Hepatocyte (in vitro differentiated cells): ENCODE data around the gene COX11. TPM values are rescaled to one million over a fixed set of nuclear protein-coding genes. Genes with fewer than 3 reads are reported as not detected.

Experiments used
- DNase-seq: peaks from one replicate; pipeline ENCODE4 v3.0.0-alpha.2; 2016; ENCODE audit warnings: low spot score
- H2AFZ ChIP-seq: fragments of 200-600 bp; sonication (generic); 2 replicates; pipeline ENCODE4 v1.6.0; 2016; ENCODE audit warnings: antibody characterized with exemption, mild to moderate bottlenecking
- H3K27ac ChIP-seq: fragments of 200-600 bp; sonication (generic); 2 replicates; pipeline ENCODE4 v1.5.1; 2016; ENCODE audit warnings: mild to moderate bottlenecking
- H3K27me3 ChIP-seq: fragments of 200-600 bp; sonication (generic); 2 replicates; pipeline ENCODE4 v1.6.1; 2016
- H3K36me3 ChIP-seq: fragments of 200-600 bp; sonication (generic); replicated peaks from 2 replicates; pipeline ENCODE4 v1.5.1; 2016; ENCODE audit warnings: low read depth; ENCODE audit not compliant: insufficient read depth
- H3K4me1 ChIP-seq: fragments of 200-600 bp; sonication (generic); 2 replicates; pipeline ENCODE4 v1.5.1; 2016; ENCODE audit warnings: mild to moderate bottlenecking, moderate library complexity; ENCODE audit not compliant: insufficient read depth
- H3K4me2 ChIP-seq: fragments of 200-600 bp; sonication (generic); 2 replicates; pipeline ENCODE4 v1.6.0; 2016
- H3K4me3 ChIP-seq: fragments of 200-600 bp; sonication (generic); 2 replicates; pipeline ENCODE4 v1.5.1; 2016; ENCODE audit warnings: mild to moderate bottlenecking
- H3K79me2 ChIP-seq: fragments of 200-600 bp; sonication (generic); 2 replicates; pipeline ENCODE4 v1.6.0; 2017; ENCODE audit warnings: mild to moderate bottlenecking
- H3K9me2 ChIP-seq: fragments of 200-600 bp; sonication (generic); replicated peaks from 2 replicates; pipeline ENCODE4 v1.6.0; 2017; ENCODE audit warnings: mild to moderate bottlenecking; ENCODE audit not compliant: insufficient read depth
- H3K9me3 ChIP-seq: fragments of 200-600 bp; sonication (generic); 2 replicates; pipeline ENCODE4 v1.5.1; 2016; ENCODE audit warnings: low read depth, mild to moderate bottlenecking
- H4K20me1 ChIP-seq: fragments of 200-600 bp; sonication (generic); 2 replicates; pipeline ENCODE4 v1.6.0; 2016; ENCODE audit warnings: mild to moderate bottlenecking; ENCODE audit not compliant: insufficient read depth, poor library complexity, severe bottlenecking
- CTCF ChIP-seq: fragments of 200-600 bp; sonication (generic); IDR thresholded peaks from 2 replicates; pipeline ENCODE4 v1.5.1; 2016; ENCODE audit warnings: antibody characterized with exemption, mild to moderate bottlenecking; ENCODE audit not compliant: poor library complexity
- EZH2 ChIP-seq: fragments of 200-600 bp; sonication (generic); IDR thresholded peaks from 2 replicates; pipeline ENCODE4 v1.6.1; 2016; ENCODE audit warnings: antibody characterized with exemption, mild to moderate bottlenecking, borderline replicate concordance
- EZH2phosphoT487 ChIP-seq: fragments of 200-600 bp; sonication (generic); IDR thresholded peaks from one replicate; pipeline ENCODE4 v1.6.1; 2018; ENCODE audit warnings: antibody characterized with exemption, mild to moderate bottlenecking, low read depth, moderate library complexity; ENCODE audit not compliant: unreplicated experiment, severe bottlenecking
- WGBS: methylation state at CpG from one replicate; pipeline ENCODE4 v1.1.6; 2016; ENCODE audit warnings: low lambda C conversion rate; ENCODE audit errors: missing lambda C conversion rate; 5-methylcytosine and 5-hydroxymethylcytosine counted together
- polyA plus RNA-seq: library from polyadenylated mRNA; unstranded; fragments of >200 nt; fragmentation: Nextera tagmentation; extraction: Ambion mirVana; gene quantifications from 2 replicates; pipeline ENCODE4 v1.2.1, GENCODE V29; 2016
- total RNA-seq: library from RNA; depleted of rRNA; stranded (reverse); fragments of >200 nt; gene quantifications from 2 replicates; pipeline ENCODE4 v1.2.3, GENCODE V29; 2014

The COX11 gene
- total and polyA plus RNA-seq, 2 experiments from 2014 or later = 33.0 to 39.6 TPM

GRCh38 chr17:54944796-54945195, 23.7 kb downstream of the COX11 start:
- no peaks in the 10 kb centered on the region for H4K20me1 ChIP-seq
- H3K4me2 ChIP-seq = no peak overlapping the region
- DNase-seq = no peak
- 77% methylated on average over 1 of the region's 1 CpG for WGBS
- no peaks in the 10 kb centered on the region for H3K36me3 ChIP-seq
- TF ChIP-seq EZH2phosphoT487 (no peak), CTCF (no peak), EZH2 (no peak)
- H3K4me1 ChIP-seq = no peaks in the 10 kb centered on the region
- H3K9me2 ChIP-seq = no peaks in the 10 kb centered on the region
- no peaks in the 10 kb centered on the region for H3K9me3 ChIP-seq
- no peaks in the 10 kb centered on the region for H3K79me2 ChIP-seq
- no peak overlapping the region for H3K4me3 ChIP-seq
- no peak overlapping the region for H3K27ac ChIP-seq
- H2AFZ ChIP-seq = no peak overlapping the region
- H3K27me3 ChIP-seq = no peaks in the 10 kb centered on the region

GRCh38 chr17:54941285-54941684, 27.2 kb downstream of the COX11 start:
- no peak overlapping the region for H3K27ac ChIP-seq
- H3K4me3 ChIP-seq = no peak overlapping the region
- H3K9me3 ChIP-seq = no peaks in the 10 kb centered on the region
- no peak for TF ChIP-seq CTCF
- no peak overlapping the region for H3K4me2 ChIP-seq
- WGBS = 100% methylated on average over 1 of the region's 1 CpG
- no peaks in the 10 kb centered on the region for H3K27me3 ChIP-seq
- H3K4me1 ChIP-seq = no peaks in the 10 kb centered on the region
- H3K9me2 ChIP-seq = no peaks in the 10 kb centered on the region
- H2AFZ ChIP-seq = no peak overlapping the region
- no peak for DNase-seq
- no peaks in the 10 kb centered on the region for H4K20me1 ChIP-seq
- no peaks in the 10 kb centered on the region for H3K79me2 ChIP-seq
- no peaks in the 10 kb centered on the region for H3K36me3 ChIP-seq

GRCh38 chr17:54937426-54937825, 31.0 kb downstream of the COX11 start:
- Histone ChIP-seq H3K27me3 (no peaks in the 10 kb centered on the region), H3K4me1 (peaks cover 20% of the 10 kb centered on the region), H3K9me2 (no peaks in the 10 kb centered on the region), H3K9me3 (no peaks in the 10 kb centered on the region), H3K4me2 (no peak overlapping the region), H4K20me1 (no peaks in the 10 kb centered on the region), H3K27ac (no peak overlapping the region), H2AFZ (no peak overlapping the region), H3K4me3 (no peak overlapping the region), H3K79me2 (no peaks in the 10 kb centered on the region), H3K36me3 (no peaks in the 10 kb centered on the region)
- TF ChIP-seq EZH2 = no peak
- no peak for TF ChIP-seq EZH2phosphoT487
- TF ChIP-seq CTCF = no peak
- DNase-seq = no peak
- 96% methylated on average over 1 of the region's 1 CpG for WGBS

GRCh38 chr17:54937018-54937417, 31.4 kb downstream of the COX11 start:
- Histone ChIP-seq H3K4me2 (no peak overlapping the region), H3K9me2 (no peaks in the 10 kb centered on the region), H3K79me2 (no peaks in the 10 kb centered on the region), H4K20me1 (no peaks in the 10 kb centered on the region), H3K27ac (no peak overlapping the region), H2AFZ (no peak overlapping the region), H3K27me3 (no peaks in the 10 kb centered on the region), H3K36me3 (no peaks in the 10 kb centered on the region), H3K4me3 (no peak overlapping the region), H3K4me1 (peaks cover 20% of the 10 kb centered on the region), H3K9me3 (no peaks in the 10 kb centered on the region)
- no peak for TF ChIP-seq CTCF
- TF ChIP-seq EZH2phosphoT487 = no peak
- TF ChIP-seq EZH2 = no peak
- WGBS = 62% methylated on average over 5 of the region's 5 CpGs
- no peak for DNase-seq
